ENCODE data around the gene WDR44.

DNA sequence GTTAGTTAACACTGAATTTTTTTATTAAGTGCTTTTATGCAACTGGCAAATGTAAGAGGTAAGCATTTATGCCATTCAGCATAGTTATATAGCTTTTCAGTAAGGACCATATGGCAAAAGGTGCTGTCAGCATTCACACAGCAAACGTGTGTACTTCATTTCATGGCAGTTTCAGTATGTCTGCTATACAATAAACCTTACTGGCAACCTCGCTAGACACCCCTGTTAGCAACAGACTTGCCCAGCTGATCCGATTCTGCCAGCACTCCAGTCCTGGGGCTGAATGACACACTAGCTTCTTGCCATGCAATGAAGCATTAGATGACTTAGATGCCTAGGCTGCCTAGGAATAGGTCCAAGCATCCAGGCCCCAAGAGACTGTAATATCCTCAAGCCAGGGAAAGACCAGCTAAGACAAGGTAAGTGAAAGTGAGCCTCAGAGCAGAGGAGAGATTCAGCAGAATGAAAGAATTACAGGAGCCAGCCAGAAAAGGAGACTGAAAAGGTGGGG is 102.4 kb downstream of the WDR44 start:
- TF ChIP-seq, protein P1, sequence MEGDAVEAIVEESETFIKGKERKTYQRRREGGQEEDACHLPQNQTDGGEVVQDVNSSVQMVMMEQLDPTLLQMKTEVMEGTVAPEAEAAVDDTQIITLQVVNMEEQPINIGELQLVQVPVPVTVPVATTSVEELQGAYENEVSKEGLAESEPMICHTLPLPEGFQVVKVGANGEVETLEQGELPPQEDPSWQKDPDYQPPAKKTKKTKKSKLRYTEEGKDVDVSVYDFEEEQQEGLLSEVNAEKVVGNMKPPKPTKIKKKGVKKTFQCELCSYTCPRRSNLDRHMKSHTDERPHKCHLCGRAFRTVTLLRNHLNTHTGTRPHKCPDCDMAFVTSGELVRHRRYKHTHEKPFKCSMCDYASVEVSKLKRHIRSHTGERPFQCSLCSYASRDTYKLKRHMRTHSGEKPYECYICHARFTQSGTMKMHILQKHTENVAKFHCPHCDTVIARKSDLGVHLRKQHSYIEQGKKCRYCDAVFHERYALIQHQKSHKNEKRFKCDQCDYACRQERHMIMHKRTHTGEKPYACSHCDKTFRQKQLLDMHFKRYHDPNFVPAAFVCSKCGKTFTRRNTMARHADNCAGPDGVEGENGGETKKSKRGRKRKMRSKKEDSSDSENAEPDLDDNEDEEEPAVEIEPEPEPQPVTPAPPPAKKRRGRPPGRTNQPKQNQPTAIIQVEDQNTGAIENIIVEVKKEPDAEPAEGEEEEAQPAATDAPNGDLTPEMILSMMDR (IDR thresholded peaks at IDR 0.05) = no peak
- no peak for TF ChIP-seq POLR2A (IDR thresholded peaks at IDR 0.05)

All from transverse colon (tissue), 3 donors.